ENCODE measurements around the gene DYRK2.

DYRK2 gene

DNA sequence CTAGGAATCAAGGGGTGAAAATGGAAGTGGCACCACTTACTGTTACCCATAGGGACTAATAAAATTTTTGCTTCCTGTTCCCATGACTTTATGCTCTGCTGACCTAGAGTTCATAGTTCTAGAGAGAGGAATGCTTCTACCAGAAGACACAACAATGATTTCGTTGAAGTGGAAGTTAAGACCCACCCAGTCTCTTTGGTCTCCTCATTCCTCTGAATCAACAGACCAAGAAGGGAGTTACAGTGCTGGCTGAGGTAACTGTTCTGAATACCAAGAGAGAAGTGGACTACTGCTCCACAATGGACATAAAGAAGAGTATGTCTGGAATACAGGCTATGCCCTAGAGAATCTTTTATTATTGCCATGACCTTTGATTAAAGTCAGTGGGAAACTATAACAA lies 23.5 kb upstream of the DYRK2 start:
- Histone ChIP-seq H3K4me3 (ENCODE audit: low read depth, low read length) (no peak overlapping the region), H3K79me2 (ENCODE audit: control insufficient read depth, insufficient read depth, low read length, unreplicated experiment) (no peaks in the 10 kb centered on the region), H3K27ac (ENCODE audit: low read depth, low read length) (no peak overlapping the region), H3K4me1 (ENCODE audit: control insufficient read depth, insufficient read depth, low read length, unreplicated experiment) (no peaks in the 10 kb centered on the region), H3K36me3 (ENCODE audit: insufficient read depth, low read length) (no peaks in the 10 kb centered on the region), H3K27me3 (ENCODE audit: insufficient read depth, low read length) (no peaks in the 10 kb centered on the region), H2AFZ (ENCODE audit: low read length, unreplicated experiment) (no peak overlapping the region)

DNA sequence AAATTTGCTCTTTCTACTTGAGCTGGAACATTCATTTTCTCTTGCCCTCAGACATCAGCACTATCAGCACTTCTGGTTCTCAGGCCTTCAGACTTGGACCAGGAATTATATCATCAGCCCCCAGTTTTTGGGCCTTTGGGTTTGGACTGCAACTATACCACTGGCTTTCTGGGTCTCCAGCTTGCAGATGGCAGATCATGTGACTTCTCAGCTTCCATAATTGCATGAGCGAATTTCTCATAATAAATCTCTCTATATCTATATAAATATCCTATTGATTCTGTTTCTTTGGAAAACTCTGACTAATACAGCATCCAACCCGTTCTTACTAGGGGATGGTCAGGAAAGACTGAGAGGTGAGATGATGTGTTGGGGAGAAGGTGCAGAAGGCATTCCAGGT lies 22.4 kb upstream of the DYRK2 start:
- H3K4me1 ChIP-seq (ENCODE audit: control insufficient read depth, insufficient read depth, low read length, unreplicated experiment): no peaks in the 10 kb centered on the region
- no peaks in the 10 kb centered on the region for H3K27me3 ChIP-seq (ENCODE audit: insufficient read depth, low read length)
- no peak overlapping the region for H3K27ac ChIP-seq (ENCODE audit: low read depth, low read length)
- no peak overlapping the region for H3K4me3 ChIP-seq (ENCODE audit: low read depth, low read length)
- no peaks in the 10 kb centered on the region for H3K36me3 ChIP-seq (ENCODE audit: insufficient read depth, low read length)
- no peaks in the 10 kb centered on the region for H3K79me2 ChIP-seq (ENCODE audit: control insufficient read depth, insufficient read depth, low read length, unreplicated experiment)
- H2AFZ ChIP-seq (ENCODE audit: low read length, unreplicated experiment): no peak overlapping the region

DNA sequence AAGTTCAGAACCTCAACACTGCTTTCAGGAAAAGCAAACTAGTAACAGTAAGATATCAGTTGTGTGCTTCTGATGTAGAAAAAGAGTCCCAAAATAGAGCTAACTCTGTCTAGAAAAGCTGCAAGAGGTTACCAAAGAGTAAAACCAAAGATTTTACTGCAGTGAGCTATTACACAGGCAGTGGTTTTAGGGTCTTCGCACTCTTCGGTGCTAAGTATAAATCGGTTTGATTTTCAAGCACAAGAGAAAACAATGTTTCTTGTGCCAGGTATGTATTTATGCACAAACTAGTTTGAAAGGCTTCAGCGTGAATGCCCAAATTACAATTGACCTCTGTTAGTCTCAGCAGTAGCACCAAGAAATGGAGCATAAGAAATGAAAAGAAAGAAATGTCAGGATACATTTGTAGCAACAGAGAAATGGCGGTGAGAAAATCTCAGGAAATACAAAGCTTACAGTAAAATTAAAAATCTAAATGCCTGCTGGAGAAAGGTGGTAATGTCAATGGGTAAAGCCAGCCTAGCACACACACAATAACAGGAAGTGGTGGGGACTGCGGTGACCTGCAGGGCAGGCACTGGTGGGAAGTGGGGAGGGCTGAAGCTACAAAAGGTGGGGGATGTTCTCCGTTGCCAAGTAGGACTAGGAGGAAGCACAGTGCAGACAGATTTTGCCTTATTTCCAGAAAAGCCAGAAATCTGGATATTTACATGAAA lies 18.0 kb upstream of the DYRK2 start:
- no peak overlapping the region for H3K27ac ChIP-seq (ENCODE audit: low read depth, low read length)
- no peaks in the 10 kb centered on the region for H3K4me1 ChIP-seq (ENCODE audit: control insufficient read depth, insufficient read depth, low read length, unreplicated experiment)
- no peak overlapping the region for H2AFZ ChIP-seq (ENCODE audit: low read length, unreplicated experiment)
- H3K27me3 ChIP-seq (ENCODE audit: insufficient read depth, low read length): no peaks in the 10 kb centered on the region; the same call in 1 of the 2 replicates
- H3K79me2 ChIP-seq (ENCODE audit: control insufficient read depth, insufficient read depth, low read length, unreplicated experiment): no peaks in the 10 kb centered on the region
- no peaks in the 10 kb centered on the region for H3K36me3 ChIP-seq (ENCODE audit: insufficient read depth, low read length)
- H3K4me3 ChIP-seq (ENCODE audit: low read depth, low read length): no peak overlapping the region

DNA sequence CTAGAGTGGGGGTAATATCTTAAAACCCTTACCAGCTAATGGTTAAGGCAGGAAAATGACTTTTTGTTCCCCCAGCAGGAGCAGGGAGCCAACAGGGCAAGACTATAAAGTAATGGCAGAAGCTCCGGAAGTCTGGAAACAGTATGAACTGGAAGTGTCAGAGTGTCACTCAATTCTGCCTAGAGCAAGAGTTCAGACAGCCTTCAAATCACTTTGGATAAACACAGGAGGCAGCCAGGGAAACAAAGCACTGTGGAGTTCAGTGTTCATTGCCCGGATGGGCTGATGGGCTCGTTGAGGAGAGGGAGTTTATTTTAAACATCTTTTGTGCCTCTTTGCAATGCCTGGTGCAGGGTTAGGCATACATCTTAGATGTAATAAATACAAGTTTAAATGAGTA lies 16.5 kb upstream of the DYRK2 start:
- Histone ChIP-seq H3K27me3 (ENCODE audit: insufficient read depth, low read length) (no peaks in the 10 kb centered on the region; the same call in 1 of the 2 replicates), H3K27ac (ENCODE audit: low read depth, low read length) (no peak overlapping the region), H3K36me3 (ENCODE audit: insufficient read depth, low read length) (no peaks in the 10 kb centered on the region), H3K79me2 (ENCODE audit: control insufficient read depth, insufficient read depth, low read length, unreplicated experiment) (no peaks in the 10 kb centered on the region), H2AFZ (ENCODE audit: low read length, unreplicated experiment) (no peak overlapping the region), H3K4me3 (ENCODE audit: low read depth, low read length) (no peak overlapping the region), H3K4me1 (ENCODE audit: control insufficient read depth, insufficient read depth, low read length, unreplicated experiment) (no peaks in the 10 kb centered on the region)

DNA sequence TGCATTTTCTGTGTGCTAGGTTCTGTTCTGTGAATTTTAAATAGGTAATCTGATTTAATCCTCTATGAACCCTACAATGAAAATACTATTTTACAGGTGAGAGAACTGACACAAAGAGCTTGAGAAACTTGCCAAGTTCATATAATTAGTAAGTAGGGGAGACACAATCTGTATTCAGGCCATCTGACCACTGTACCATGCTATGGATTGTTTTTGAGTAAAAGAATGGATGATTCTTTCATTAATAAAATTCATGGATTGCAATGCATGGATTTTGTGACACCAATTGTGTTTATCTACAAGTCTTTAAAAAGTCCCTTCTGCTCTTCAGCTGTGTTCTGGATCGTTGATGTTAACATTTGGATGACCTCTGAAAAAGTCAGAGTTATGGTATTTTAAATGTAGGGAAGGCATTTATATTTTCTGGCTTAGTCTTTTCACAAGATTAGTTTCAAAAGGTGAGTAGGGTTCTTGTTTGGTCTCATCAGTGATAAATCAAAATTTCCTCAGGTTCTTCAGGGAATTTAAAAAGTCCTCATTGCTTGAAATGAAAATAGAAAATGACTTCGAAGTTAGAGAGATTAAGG lies 15.4 kb upstream of the DYRK2 start:
- no peaks in the 10 kb centered on the region for H3K79me2 ChIP-seq (ENCODE audit: control insufficient read depth, insufficient read depth, low read length, unreplicated experiment)
- H3K4me1 ChIP-seq (ENCODE audit: control insufficient read depth, insufficient read depth, low read length, unreplicated experiment): no peaks in the 10 kb centered on the region
- H3K27me3 ChIP-seq (ENCODE audit: insufficient read depth, low read length): no peaks in the 10 kb centered on the region; the same call in 1 of the 2 replicates
- no peak overlapping the region for H3K4me3 ChIP-seq (ENCODE audit: low read depth, low read length)
- no peak overlapping the region for H2AFZ ChIP-seq (ENCODE audit: low read length, unreplicated experiment)
- H3K36me3 ChIP-seq (ENCODE audit: insufficient read depth, low read length): no peaks in the 10 kb centered on the region
- no peak overlapping the region for H3K27ac ChIP-seq (ENCODE audit: low read depth, low read length)

DNA sequence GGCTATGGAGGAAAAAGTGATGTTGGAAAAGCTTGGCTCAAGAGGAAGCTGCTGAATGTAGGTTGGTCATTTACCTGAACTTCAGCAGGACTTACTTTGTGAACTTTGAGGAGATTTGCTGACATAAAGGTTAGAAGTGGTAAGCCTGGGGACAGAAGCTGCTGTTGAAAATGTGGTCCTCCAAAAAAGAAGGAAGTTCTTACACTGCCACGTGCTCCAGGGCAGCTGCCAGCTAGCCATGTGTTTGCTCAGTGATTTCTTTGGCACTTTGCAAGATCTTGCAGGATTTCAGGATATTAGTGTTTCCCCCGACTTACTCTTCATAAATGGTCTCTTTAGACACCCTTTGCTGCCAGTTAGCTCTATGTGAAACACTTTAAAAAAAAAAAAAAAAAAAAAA lies 14.8 kb upstream of the DYRK2 start:
- H2AFZ ChIP-seq (ENCODE audit: low read length, unreplicated experiment): no peak overlapping the region

DNA sequence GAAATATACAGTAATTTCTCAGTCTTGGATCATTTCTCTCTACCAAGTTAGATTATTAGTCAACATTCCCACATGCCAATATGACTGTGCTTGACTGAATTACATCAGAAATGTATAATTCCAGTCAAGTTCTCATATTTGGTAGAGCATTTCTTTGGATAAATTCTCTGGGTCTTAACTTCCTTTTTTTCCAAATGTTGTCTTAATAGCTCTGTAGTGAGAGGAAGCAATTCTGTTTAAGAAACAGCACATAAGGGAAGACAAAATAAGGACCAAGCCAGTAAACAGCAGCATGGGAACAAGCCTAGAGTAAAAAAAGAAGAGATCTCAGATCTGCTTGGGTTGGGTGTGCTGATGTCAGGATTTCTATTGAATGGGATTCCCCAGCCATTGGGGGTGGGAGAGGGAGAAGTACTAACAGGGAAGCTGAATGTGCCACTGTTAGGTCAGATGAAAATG lies 14.2 kb upstream of the DYRK2 start:
- Histone ChIP-seq H2AFZ (ENCODE audit: low read length, unreplicated experiment) (no peak overlapping the region), H3K27ac (ENCODE audit: low read depth, low read length) (no peak overlapping the region), H3K36me3 (ENCODE audit: insufficient read depth, low read length) (no peaks in the 10 kb centered on the region), H3K4me3 (ENCODE audit: low read depth, low read length) (no peak overlapping the region), H3K79me2 (ENCODE audit: control insufficient read depth, insufficient read depth, low read length, unreplicated experiment) (no peaks in the 10 kb centered on the region), H3K4me1 (ENCODE audit: control insufficient read depth, insufficient read depth, low read length, unreplicated experiment) (no peaks in the 10 kb centered on the region), H3K27me3 (ENCODE audit: insufficient read depth, low read length) (no peaks in the 10 kb centered on the region; the same call in 1 of the 2 replicates)

More for the DNA sequence above, 14.8 kb upstream of the DYRK2 start:
- H3K79me2 ChIP-seq (ENCODE audit: control insufficient read depth, insufficient read depth, low read length, unreplicated experiment): no peaks in the 10 kb centered on the region
- H3K27me3 ChIP-seq (ENCODE audit: insufficient read depth, low read length): no peaks in the 10 kb centered on the region; the same call in 1 of the 2 replicates
- H3K27ac ChIP-seq (ENCODE audit: low read depth, low read length): no peak overlapping the region
- no peak overlapping the region for H3K4me3 ChIP-seq (ENCODE audit: low read depth, low read length)
- H3K4me1 ChIP-seq (ENCODE audit: control insufficient read depth, insufficient read depth, low read length, unreplicated experiment): no peaks in the 10 kb centered on the region
- no peaks in the 10 kb centered on the region for H3K36me3 ChIP-seq (ENCODE audit: insufficient read depth, low read length)

DNA sequence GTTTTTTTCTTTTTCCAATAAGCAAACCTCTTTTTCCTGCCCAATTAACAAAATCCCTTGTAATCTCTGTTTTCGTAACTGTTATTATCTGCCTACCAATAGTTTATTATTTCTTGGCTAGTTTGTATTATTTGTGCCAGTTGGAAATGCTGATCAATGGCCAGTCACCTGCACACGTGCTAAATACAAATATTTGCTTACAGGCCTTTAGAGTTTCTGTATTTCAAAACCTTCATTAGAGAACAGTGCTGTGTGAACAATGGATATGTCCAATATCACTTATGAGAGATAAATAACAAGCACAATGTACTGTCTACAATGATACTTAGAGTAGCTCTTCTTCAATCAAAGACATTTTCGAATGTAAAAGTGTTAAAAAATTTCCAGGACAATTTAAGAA lies 10.8 kb upstream of the DYRK2 start:
- Histone ChIP-seq H3K27me3 (ENCODE audit: insufficient read depth, low read length) (no peaks in the 10 kb centered on the region), H3K4me1 (ENCODE audit: control insufficient read depth, insufficient read depth, low read length, unreplicated experiment) (no peaks in the 10 kb centered on the region), H3K36me3 (ENCODE audit: insufficient read depth, low read length) (no peaks in the 10 kb centered on the region), H3K79me2 (ENCODE audit: control insufficient read depth, insufficient read depth, low read length, unreplicated experiment) (no peaks in the 10 kb centered on the region), H2AFZ (ENCODE audit: low read length, unreplicated experiment) (no peak overlapping the region), H3K27ac (ENCODE audit: low read depth, low read length) (no peak overlapping the region), H3K4me3 (ENCODE audit: low read depth, low read length) (no peak overlapping the region)

DNA sequence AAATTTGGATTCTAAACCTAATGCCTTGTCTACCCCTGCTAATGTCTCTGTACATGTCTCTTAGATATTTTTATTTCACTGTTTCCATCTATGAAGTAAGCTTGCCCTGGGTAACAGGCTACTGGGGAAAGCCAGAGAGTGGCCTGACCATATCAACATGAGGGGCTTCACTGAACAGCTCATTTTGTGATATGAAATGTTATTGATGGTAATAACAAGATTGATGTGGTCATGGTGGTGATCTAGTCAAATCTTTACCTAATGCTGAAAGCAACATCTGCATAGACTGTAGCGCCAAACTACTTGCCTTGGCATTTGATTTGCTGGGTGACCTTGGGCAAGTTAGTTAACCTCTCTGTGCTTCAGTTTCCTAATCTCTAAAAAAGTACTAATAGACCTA lies 9.9 kb upstream of the DYRK2 start:
- Histone ChIP-seq H3K4me1 (ENCODE audit: control insufficient read depth, insufficient read depth, low read length, unreplicated experiment) (no peaks in the 10 kb centered on the region), H3K4me3 (ENCODE audit: low read depth, low read length) (no peak overlapping the region), H3K36me3 (ENCODE audit: insufficient read depth, low read length) (no peaks in the 10 kb centered on the region)

DNA sequence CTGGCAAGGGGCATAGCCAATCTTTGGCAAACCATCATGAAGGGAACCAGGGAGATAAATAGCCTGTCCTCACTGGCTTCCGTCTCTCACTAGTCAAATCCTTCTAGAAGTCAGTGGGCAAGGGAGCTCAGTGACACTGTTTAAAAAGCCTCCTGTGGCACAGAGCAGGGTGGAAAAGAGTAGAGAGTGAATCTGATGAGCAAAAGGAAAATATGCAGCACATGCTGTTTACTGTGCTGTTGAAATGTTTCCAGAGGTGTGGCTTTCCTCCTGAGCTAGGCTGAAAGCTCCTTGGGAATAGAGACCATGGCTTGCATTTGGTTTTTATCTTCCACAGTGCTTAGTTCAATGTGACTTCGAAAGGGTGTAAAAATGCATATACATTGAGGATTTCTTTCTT lies 7.7 kb upstream of the DYRK2 start:
- no peaks in the 10 kb centered on the region for H3K27me3 ChIP-seq (ENCODE audit: insufficient read depth, low read length)
- peaks cover 2% of the 10 kb centered on the region for H3K4me1 ChIP-seq (ENCODE audit: control insufficient read depth, insufficient read depth, low read length, unreplicated experiment)
- H3K27ac ChIP-seq (ENCODE audit: low read depth, low read length): no peak overlapping the region
- H3K4me3 ChIP-seq (ENCODE audit: low read depth, low read length): no peak overlapping the region
- H2AFZ ChIP-seq (ENCODE audit: low read length, unreplicated experiment): no peak overlapping the region
- no peaks in the 10 kb centered on the region for H3K79me2 ChIP-seq (ENCODE audit: control insufficient read depth, insufficient read depth, low read length, unreplicated experiment)
- H3K36me3 ChIP-seq (ENCODE audit: insufficient read depth, low read length): no peaks in the 10 kb centered on the region

More for the DNA sequence above, 9.9 kb upstream of the DYRK2 start:
- H2AFZ ChIP-seq (ENCODE audit: low read length, unreplicated experiment): no peak overlapping the region
- no peaks in the 10 kb centered on the region for H3K27me3 ChIP-seq (ENCODE audit: insufficient read depth, low read length)
- no peak overlapping the region for H3K27ac ChIP-seq (ENCODE audit: low read depth, low read length)
- H3K79me2 ChIP-seq (ENCODE audit: control insufficient read depth, insufficient read depth, low read length, unreplicated experiment): no peaks in the 10 kb centered on the region

DNA sequence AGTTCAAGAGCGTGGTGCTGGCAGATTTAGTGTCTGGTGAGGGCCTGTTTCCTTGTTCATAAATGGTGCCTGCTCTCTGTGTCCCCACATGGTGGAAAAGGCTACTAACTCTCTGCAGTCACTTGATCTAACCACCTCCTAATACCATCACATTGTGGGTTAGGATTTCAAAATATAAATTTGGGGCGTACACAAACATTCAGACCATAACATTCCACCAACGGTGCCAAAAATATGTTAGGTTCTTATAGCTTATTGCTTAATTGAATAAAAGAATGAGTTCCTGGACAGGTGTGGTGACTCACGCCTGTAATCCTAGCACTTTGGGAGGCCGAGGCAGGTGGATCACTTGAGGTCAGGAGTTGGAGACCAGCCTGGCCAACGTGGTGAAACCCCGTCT lies 3.4 kb upstream of the DYRK2 start:
- Histone ChIP-seq H2AFZ (ENCODE audit: low read length, unreplicated experiment) (no peak overlapping the region), H3K27ac (ENCODE audit: low read depth, low read length) (no peak overlapping the region), H3K4me3 (ENCODE audit: low read depth, low read length) (no peak overlapping the region), H3K4me1 (ENCODE audit: control insufficient read depth, insufficient read depth, low read length, unreplicated experiment) (peaks cover 3% of the 10 kb centered on the region), H3K36me3 (ENCODE audit: insufficient read depth, low read length) (no peaks in the 10 kb centered on the region), H3K27me3 (ENCODE audit: insufficient read depth, low read length) (no peaks in the 10 kb centered on the region), H3K79me2 (ENCODE audit: control insufficient read depth, insufficient read depth, low read length, unreplicated experiment) (peaks cover 14% of the 10 kb centered on the region)
